HG02884 (cell line): ENCODE data around the gene POLD4.
A peak's percentile ranks its signal among the peaks of the same experiment; 100 is the strongest.

Experiments
- ATAC-seq: cut with Tn5 transposase; IDR thresholded peaks from one replicate; pipeline ENCODE4 v1.9.1; 2021; ENCODE audit warnings: mild to moderate bottlenecking, moderate library complexity; ENCODE audit not compliant: unreplicated experiment

POLD4 gene

GRCh38 chr11:67317888-67318555 is 35.3 kb downstream of the POLD4 start:
- ATAC-seq = peak; percentile 14

GRCh38 chr11:67317205-67317887 is 36.0 kb downstream of the POLD4 start:
- ATAC-seq = peak; percentile 76

GRCh38 chr11:67316882-67317204 is 36.5 kb downstream of the POLD4 start:
- no peak for ATAC-seq

DNA sequence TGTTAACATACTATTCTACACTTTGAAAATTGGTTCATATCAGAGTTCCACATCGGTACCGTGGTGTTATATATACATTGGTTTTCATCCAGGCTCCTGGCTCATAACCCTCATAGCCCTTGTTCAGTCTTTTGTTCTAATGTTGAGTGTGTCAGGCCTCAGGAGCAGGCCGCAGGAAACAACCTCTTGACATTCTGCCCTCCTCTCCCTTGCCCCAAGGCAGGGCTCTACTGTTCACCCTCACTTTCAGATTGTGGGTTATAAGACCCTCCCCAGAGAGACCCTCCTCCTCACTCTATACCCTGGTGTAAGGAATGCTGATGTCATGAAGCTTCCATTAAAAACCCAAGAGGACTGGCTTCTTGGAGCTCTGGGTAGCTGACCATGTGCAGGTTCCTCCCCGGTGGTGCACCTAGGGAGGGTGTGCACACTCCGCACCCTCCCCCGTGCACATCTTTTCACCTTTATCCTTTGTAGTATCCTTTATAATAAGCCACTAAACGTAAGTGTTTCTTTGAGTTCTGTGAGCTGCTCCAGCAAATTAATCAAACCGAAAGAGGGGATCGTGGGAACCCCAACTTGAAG is 37.9 kb downstream of the POLD4 start:
- ATAC-seq = no peak

- no peak for ATAC-seq
These were observed 39.1 kb downstream of the POLD4 start for GRCh38 chr11:67314218-67314617.

- no peak for ATAC-seq
These were observed 40.0 kb downstream of the POLD4 start for GRCh38 chr11:67313125-67313890.

GRCh38 chr11:67312187-67313021 is 40.9 kb downstream of the POLD4 start:
- ATAC-seq = no peak

- no peak for ATAC-seq
These were observed 41.7 kb downstream of the POLD4 start for GRCh38 chr11:67311556-67312082.

GRCh38 chr11:67311051-67311555 is 42.2 kb downstream of the POLD4 start:
- ATAC-seq = no peak

GRCh38 chr11:67310246-67311050 is 42.9 kb downstream of the POLD4 start:
- no peak for ATAC-seq

- no peak for ATAC-seq
These were observed 43.7 kb downstream of the POLD4 start for GRCh38 chr11:67309661-67310061.

DNA sequence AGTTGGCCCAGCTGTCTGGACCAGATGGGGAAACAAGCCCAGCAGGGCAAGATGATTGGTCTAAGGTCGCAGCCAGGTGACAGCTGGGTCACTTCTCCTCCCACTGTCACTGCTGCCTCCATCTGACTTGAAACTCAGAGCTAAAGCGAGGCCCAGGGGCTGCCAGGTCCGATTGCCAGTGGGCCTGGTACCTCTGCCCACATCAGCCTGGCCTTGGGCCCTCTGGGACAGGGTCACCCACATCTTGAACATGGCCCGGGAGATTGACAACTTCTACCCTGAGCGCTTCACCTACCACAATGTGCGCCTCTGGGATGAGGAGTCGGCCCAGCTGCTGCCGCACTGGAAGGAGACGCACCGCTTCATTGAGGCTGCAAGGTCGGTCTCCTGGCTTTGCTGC is 44.2 kb downstream of the POLD4 start:
- no peak for ATAC-seq

- ATAC-seq = no peak
These were observed 45.1 kb downstream of the POLD4 start for GRCh38 chr11:67308031-67308866.

DNA sequence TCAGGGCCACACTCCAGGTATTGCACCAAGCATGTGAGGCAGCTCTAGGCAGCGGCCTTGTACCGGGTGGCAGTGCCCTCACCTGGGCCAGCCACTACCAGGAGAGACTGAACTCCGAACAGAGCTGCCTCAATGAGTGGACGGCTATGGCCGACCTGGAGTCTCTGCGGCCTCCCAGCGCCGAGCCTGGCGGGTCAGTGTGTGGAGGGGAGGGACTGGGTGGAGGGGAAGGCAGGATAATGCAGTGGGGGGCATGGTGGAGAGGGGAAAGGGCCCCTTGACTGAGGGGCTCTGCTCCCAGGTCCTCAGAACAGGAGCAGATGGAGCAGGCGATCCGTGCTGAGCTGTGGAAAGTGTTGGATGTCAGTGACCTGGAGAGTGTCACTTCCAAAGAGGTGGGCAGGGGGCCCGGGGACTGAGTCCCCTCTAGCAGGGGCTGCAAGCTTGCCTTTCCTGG is 45.8 kb downstream of the POLD4 start:
- no peak for ATAC-seq

- no peak for ATAC-seq
These were observed 46.4 kb downstream of the POLD4 start for GRCh38 chr11:67306769-67307544.

DNA sequence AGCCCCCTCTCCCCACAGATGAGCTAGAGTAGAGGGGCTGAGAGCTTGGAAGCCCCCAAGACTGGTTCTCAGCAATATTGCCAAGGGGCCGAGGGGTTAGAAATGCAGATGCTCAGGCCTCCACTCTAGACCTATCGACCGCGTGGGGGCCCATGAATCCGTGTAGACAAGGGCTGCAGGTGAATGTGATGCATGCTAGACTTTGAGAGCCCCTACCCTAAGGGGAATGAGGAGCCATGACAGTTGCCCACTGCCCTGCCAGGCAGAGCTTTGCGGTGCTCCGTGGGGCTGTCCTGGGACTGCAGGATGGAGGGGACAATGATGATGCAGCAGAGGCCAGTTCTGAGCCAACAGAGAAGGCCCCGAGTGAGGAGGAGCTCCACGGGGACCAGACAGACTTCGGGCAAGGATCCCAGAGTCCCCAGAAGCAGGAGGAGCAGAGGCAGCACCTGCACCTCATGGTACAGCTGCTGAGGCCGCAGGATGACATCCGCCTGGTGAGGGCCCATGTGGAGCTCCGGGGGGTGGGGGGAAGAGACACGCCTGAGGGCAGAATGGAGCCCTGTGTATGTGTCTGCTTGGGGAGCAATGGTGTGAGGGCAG is 48.7 kb downstream of the POLD4 start:
- ATAC-seq = no peak

DNA sequence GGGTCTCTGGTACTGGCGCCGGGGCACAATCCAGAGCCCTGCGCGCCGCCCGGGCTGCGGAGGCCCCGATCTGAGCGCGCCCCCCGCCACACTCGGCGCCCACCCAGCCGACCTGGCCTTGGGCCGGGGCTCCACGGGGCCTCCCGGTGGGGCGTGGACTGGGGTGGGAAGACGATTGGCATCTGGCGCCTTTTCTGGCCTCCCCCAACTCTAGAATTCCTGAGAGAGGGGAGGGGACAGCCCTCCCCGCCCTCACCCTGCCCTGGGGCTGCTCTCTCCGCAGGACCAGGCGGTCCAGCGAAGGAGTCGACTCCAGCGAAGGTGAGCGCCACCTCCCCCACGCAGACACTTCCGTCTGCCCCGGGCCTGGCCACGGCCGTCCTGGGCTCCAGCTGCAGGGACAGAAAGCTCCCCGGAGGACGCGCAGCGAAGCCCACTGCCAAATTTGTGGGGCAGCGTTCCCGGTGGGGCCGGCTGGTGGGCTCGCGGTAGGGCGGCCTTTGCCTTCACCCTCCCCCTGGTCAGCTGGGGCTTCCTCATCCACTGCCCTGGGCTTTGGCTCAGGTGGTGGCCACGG is 49.4 kb downstream of the POLD4 start:
- ATAC-seq = no peak
